Endothelial cell of umbilical vein (primary cell): ENCODE results near the gene ATP2B2. TPM values are rescaled to one million over a fixed set of nuclear protein-coding genes. Genes with fewer than 3 reads are reported as not detected.

Source experiments
- BruUV-seq: library from RNA; stranded (reverse); fragments of 400-500 nt; replicated peaks from 2 replicates; lab custom pipeline; 2021; lab: Mats Ljungman, UMichigan
- CTCF ChIA-PET: fragments of 300-600, 350-600 bp; sonication (Branson Sonifier 250); formaldehyde crosslinking; loops from one replicate; lab custom pipeline; 2021; ENCODE audit warnings: antibody characterized with exemption, inconsistent platforms; lab: Charles Lee
- POLR2A ChIA-PET: fragments of 300-600, 350-600 bp; sonication (Branson Sonifier 250); formaldehyde crosslinking; loops from one replicate; lab custom pipeline; 2021; ENCODE audit warnings: antibody characterized with exemption, inconsistent platforms; lab: Charles Lee
- DNase-seq: peaks from one replicate; pipeline ENCODE4 v3.0.0-alpha.2; 2011; ENCODE audit warnings: low read depth, low spot score
- FAIRE-seq: peaks from 2 replicates; lab custom pipeline; 2011; peaks lifted over from hg19 to GRCh38; lab: Jason Lieb, UNC
- H2AFZ ChIP-seq: 2 replicates; pipeline ENCODE4 v1.6.0; 2012; ENCODE audit warnings: low read depth, low read length, control low read depth, inconsistent platforms
- H3K27ac ChIP-seq: 2 replicates; pipeline ENCODE4 v1.5.1; 2011; ENCODE audit warnings: low read depth, mild to moderate bottlenecking, control low read depth, low read length, moderate library complexity; ENCODE audit not compliant: insufficient read depth
- H3K27me3 ChIP-seq, 2 experiments: 2 replicates each; pipeline versions ENCODE4 v1.6.0 to v1.6.1; 2011; ENCODE audit warnings: low read length in 2 of 2, mixed read lengths in 1 of 2; ENCODE audit not compliant: control insufficient read depth in 2 of 2, insufficient read depth in 2 of 2
- H3K36me3 ChIP-seq, 2 experiments: 2 replicates in 1 of 2; 3 replicates in 1 of 2; pipeline ENCODE4 v1.5.1; 2011; ENCODE audit warnings: low read length in 2 of 2, mild to moderate bottlenecking in 1 of 2, moderate library complexity in 1 of 2; ENCODE audit not compliant: control insufficient read depth in 2 of 2, insufficient read depth in 2 of 2; ENCODE audit errors: extremely low read depth in 1 of 2
- H3K4me1 ChIP-seq: 3 replicates; pipeline ENCODE4 v1.5.1; 2011; ENCODE audit warnings: mild to moderate bottlenecking, low read length; ENCODE audit not compliant: control insufficient read depth, insufficient read depth; ENCODE audit errors: extremely low read depth
- H3K4me2 ChIP-seq: 2 replicates; pipeline ENCODE4 v1.6.1; 2011; ENCODE audit warnings: low read length, control low read depth, mixed read lengths; ENCODE audit not compliant: insufficient read depth
- H3K4me3 ChIP-seq, 3 experiments: fragments of 200-600 bp in 1 of 3; sonication (generic), shearing (Covaris generic) in 1 of 3; replicated peaks in 1 of 3; 2 replicates each; pipeline ENCODE4 v1.5.1; 2011 to 2016; ENCODE audit warnings: control low read depth in 3 of 3, low read length in 3 of 3, mild to moderate bottlenecking in 2 of 3, inconsistent platforms in 1 of 3, low read depth in 1 of 3, moderate library complexity in 1 of 3; ENCODE audit not compliant: insufficient read depth in 1 of 3
- H3K79me2 ChIP-seq: 2 replicates; pipeline ENCODE4 v1.6.0; 2012; ENCODE audit warnings: low read length, inconsistent platforms; ENCODE audit not compliant: control insufficient read depth, insufficient read depth
- H3K9ac ChIP-seq: replicated peaks from 2 replicates; pipeline ENCODE3; 2011; ENCODE audit warnings: low read length, control low read depth; ENCODE audit not compliant: insufficient read depth; ENCODE audit errors: extremely low read depth
- H3K9me1 ChIP-seq: replicated peaks from 3 replicates; pipeline ENCODE4 v1.6.0; 2011; ENCODE audit warnings: mild to moderate bottlenecking, low read length; ENCODE audit not compliant: control insufficient read depth, insufficient read depth; ENCODE audit errors: extremely low read depth
- H3K9me3 ChIP-seq: replicated peaks from 2 replicates; pipeline ENCODE4 v1.5.1; 2012; ENCODE audit warnings: low read length, inconsistent platforms; ENCODE audit not compliant: control insufficient read depth, insufficient read depth
- H4K20me1 ChIP-seq: replicated peaks from 2 replicates; pipeline ENCODE3; 2011; ENCODE audit warnings: mild to moderate bottlenecking, low read length; ENCODE audit not compliant: control insufficient read depth, insufficient read depth; ENCODE audit errors: extremely low read depth
- CTCF ChIP-seq, 2 donors: IDR thresholded peaks; 1 replicate in 1 of 2; 2 replicates in 1 of 2; pipeline ENCODE4 v1.5.1; 2011; ENCODE audit warnings: low read length in 2 of 2, mild to moderate bottlenecking in 2 of 2, moderate library complexity in 2 of 2, control low read depth in 1 of 2, inconsistent platforms in 1 of 2, low read depth in 1 of 2; ENCODE audit not compliant: insufficient read depth in 1 of 2; ENCODE audit errors: extremely low read depth in 1 of 2
- EZH2 ChIP-seq: IDR thresholded peaks from 2 replicates; pipeline ENCODE4 v1.6.1; 2012; ENCODE audit warnings: borderline replicate concordance, low read depth, mild to moderate bottlenecking, moderate library complexity, low read length, inconsistent platforms; ENCODE audit not compliant: severe bottlenecking
- FOS ChIP-seq: IDR thresholded peaks from 2 replicates; pipeline ENCODE4 v1.6.1; 2011; ENCODE audit warnings: mild to moderate bottlenecking, low read length, moderate library complexity, borderline replicate concordance; ENCODE audit not compliant: insufficient read depth
- GATA2 ChIP-seq: IDR thresholded peaks from 2 replicates; pipeline ENCODE4 v1.7.0; 2011; ENCODE audit warnings: low read depth, mild to moderate bottlenecking, moderate library complexity, mixed read lengths, low read length; ENCODE audit not compliant: insufficient read length, insufficient read depth
- JUN ChIP-seq: IDR thresholded peaks from 2 replicates; pipeline ENCODE4 v1.6.1; 2011; ENCODE audit warnings: borderline replicate concordance, low read depth; ENCODE audit not compliant: insufficient read length, insufficient read depth
- MAX ChIP-seq: IDR thresholded peaks from 2 replicates; pipeline ENCODE4 v1.6.1; 2011; ENCODE audit not compliant: insufficient read depth, insufficient read length
- MYC ChIP-seq: IDR thresholded peaks from one replicate; pipeline ENCODE4 v1.6.1; 2011; ENCODE audit warnings: mild to moderate bottlenecking, low read depth, low read length
- POLR2A ChIP-seq: IDR thresholded peaks from 2 replicates; pipeline ENCODE4 v1.6.1; 2012; ENCODE audit warnings: low read depth, mild to moderate bottlenecking, control low read depth, low read length
- POLR2AphosphoS5 ChIP-seq: IDR thresholded peaks from 2 replicates; pipeline ENCODE4 v1.6.1; 2012; ENCODE audit warnings: low read depth, mild to moderate bottlenecking, control low read depth, low read length, moderate library complexity; ENCODE audit not compliant: insufficient read depth
- dilution Hi-C: fragments of 300-500 bp; cut with MboI; formaldehyde crosslinking; loops from one replicate; pipeline ENCODE4 v1.15.0; 2019; ENCODE audit warnings: low sequenced_read_pairs; ENCODE audit not compliant: extremely low pct_ligation_motif_present
- intact Hi-C: fragments of 100-400 bp; cut with micrococcal nuclease; formaldehyde crosslinking; loops from one replicate; pipeline ENCODE4 v1.10.0; 2022
- polyA plus RNA-seq, 4 experiments: library from polyadenylated mRNA; depleted of rRNA in 3 of 4; stranded (reverse) in 3 of 4; unstranded in 1 of 4; fragments of >200 nt; gene quantifications; 2 replicates each; pipeline versions ENCODE4 v1.2.1 to v1.2.3, GENCODE V29; 2011 to 2012; ENCODE audit warnings: missing spikeins in 1 of 4
- total RNA-seq: library from RNA; stranded (reverse); gene quantifications from 2 replicates; pipeline ENCODE4 v1.2.3, GENCODE V29; 2021

The ATP2B2 gene
- total and polyA plus RNA-seq, 2 donors (not counting 3 experiments of a cell fraction or from before 2014, with no cell fraction given): not detected

GRCh38 chr3:10548992-10549391, 43.6 kb upstream of the ATP2B2 start:
- Histone ChIP-seq H4K20me1 (no peaks in the 10 kb centered on the region), H3K36me3 (no peaks in the 10 kb centered on the region), H3K9me1 (no peaks in the 10 kb centered on the region), H3K27ac (no peak overlapping the region), H2AFZ (no peak overlapping the region), H3K27me3 (no peaks in the 10 kb centered on the region), H3K79me2 (no peaks in the 10 kb centered on the region), H3K4me2 (no peak overlapping the region), H3K4me3 (no peak overlapping the region), H3K9me3 (no peaks in the 10 kb centered on the region), H3K9ac (no peak overlapping the region), H3K4me1 (no peaks in the 10 kb centered on the region)
- TF ChIP-seq MYC (no peak), FOS (no peak), EZH2 (no peak), POLR2A (no peak), CTCF (IDR thresholded peaks at IDR 0.05; ENCODE audit: extremely low read depth in 1 of 2, insufficient read depth in 1 of 2, low read depth in 1 of 2, low read length in 2 of 2) (no peak), POLR2AphosphoS5 (no peak), JUN (no peak), GATA2 (no peak), MAX (no peak)
- no peak for DNase-seq
- FAIRE-seq: no peak
- dilution Hi-C loops (no loop called here), intact Hi-C loops (no loop called here)
- BruUV-seq: no TSS peak
- ChIA-PET POLR2A (no interaction called here), CTCF (interaction anchor here (1.3 kb wide), 1 partner anchor 9 kb away, joined by 3 read pairs; no protein-coding TSS in a partner anchor)
